Erythroblast (primary cell): ENCODE measurements around the gene ECI1.

Experiments used
- GATA1 ChIP-seq: IDR thresholded peaks from 2 replicates; pipeline ENCODE4 v1.6.1; 2011; ENCODE audit warnings: low read depth, mild to moderate bottlenecking, control low read depth, low read length, moderate library complexity
- POLR2A ChIP-seq: IDR thresholded peaks from 2 replicates; pipeline ENCODE4 v1.6.1; 2011; ENCODE audit warnings: mild to moderate bottlenecking, low read length

GRCh38 chr16:2253293-2253692, 1.9 kb upstream of the ECI1 start:
- TF ChIP-seq POLR2A, result no peak
- no peak for TF ChIP-seq GATA1
